Activated effector memory CD4-positive, alpha-beta T cell treated with Interleukin-2 at 50 U/mL for 16 hours (primary cell): Measurements from ENCODE around the gene SUFU.
A peak's percentile ranks its signal among the peaks of the same experiment; 100 is the strongest.

Experiments
- DNase-seq: peaks from one replicate; pipeline ENCODE4 v3.0.0-alpha.2; 2020

SUFU gene

DNA sequence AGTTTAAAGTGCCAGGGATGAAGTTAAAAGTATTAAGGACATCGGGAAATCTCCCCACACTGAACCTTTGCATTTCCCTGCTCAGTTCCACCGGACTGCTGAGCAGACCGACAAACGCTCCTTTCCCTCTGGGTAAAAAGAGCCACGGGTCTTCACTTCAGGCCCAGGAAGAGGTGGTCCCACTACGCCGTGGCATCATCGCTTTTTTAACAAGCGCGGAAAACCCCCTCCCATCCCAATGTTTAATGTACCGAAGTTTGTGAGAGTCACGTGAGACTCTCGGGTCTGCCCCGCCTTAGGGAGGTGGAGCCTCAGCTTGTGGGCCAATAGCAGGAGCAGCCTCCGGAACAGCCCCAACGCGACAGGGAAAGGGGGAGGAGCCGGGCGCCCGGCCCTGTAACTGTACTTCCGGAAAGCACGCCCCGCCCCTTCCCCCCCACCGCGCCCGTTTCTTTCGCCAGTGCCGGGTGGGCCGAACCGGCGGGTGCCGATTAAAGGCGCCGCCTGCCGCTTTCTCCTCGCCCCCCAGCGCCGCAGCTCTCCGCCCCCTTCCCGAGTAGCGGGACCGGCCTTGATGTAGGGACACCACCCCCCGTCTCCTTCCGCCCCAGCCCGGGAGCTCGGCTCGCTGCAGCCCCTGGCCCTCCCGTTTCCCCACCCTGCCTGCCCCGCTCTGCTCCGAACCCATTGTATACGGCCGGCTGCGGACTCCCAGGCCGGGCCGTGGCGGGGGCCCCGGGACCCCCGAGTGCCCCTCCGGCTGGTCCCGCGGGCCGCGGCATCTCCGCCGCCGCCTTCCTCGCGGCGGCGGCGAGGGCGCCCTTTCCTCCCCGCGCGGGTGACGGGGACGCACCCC lies 138.3 kb downstream of the SUFU start:
- peak; percentile 95 for DNase-seq

DNA sequence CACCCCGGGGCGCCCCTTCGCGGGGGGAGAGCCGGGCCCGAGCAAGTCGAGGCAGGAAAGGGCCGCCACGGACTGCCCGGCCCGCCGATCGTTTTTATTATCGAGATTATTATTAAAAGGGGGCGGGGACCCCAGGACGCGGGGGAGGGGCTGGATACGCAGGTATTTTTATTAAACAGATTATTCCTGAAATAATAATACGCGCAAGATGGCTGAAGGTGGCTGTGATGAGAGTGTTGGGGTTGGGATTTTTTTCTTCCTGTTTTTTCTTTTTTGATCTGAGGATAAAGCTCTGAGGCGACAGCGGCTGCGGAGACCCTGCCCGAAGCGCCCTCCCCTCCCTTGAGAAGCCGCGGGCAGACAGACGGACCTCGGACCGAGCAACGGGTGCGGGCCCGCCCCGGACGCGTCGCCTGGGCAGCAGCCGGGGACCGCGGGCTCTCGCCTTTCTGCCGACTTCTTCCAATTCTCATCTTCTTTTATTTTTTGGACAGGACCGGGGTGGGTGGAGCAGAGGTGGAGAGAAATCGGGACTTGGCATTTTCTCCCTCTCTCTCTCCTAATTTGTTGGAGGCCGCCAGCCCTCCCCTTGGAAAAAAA lies 139.1 kb downstream of the SUFU start:
- no peak for DNase-seq

DNA sequence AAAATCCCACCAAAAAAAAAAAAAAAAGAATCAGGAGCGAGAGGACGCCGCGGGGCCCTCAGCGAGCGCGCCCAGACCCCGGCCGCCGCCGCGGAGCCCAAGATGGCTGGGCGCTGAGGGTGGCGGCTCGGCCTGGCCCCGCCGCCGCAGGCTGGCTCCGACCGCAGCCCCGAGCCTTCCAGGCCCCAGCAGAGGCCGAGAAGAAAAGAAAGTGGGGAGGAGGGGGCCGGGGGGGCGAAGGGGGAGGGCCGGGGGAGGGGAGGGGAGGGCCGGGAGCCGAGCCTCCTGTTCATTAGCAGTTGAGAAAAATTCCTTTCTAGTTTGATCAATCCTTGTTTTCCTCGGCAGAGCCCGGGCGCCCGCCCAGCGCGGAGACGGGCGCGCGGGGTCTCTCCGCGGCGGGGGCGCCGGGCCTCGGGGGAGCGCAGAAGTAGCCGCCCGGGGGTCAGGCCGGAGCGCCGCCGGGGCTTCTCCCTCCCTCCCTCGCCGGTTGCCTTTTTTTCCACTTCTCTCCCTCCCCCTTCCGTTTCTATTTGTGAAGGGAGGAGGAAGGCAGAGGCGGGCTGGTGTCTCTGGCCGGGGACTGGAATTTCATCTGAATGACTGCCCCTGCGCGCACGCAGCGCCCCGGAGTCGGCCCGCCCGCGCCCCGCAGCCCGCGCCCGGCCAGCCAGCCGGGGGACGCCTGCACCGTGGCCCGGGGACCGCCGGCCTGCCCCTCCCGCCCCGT lies 139.7 kb downstream of the SUFU start:
- no peak for DNase-seq

DNA sequence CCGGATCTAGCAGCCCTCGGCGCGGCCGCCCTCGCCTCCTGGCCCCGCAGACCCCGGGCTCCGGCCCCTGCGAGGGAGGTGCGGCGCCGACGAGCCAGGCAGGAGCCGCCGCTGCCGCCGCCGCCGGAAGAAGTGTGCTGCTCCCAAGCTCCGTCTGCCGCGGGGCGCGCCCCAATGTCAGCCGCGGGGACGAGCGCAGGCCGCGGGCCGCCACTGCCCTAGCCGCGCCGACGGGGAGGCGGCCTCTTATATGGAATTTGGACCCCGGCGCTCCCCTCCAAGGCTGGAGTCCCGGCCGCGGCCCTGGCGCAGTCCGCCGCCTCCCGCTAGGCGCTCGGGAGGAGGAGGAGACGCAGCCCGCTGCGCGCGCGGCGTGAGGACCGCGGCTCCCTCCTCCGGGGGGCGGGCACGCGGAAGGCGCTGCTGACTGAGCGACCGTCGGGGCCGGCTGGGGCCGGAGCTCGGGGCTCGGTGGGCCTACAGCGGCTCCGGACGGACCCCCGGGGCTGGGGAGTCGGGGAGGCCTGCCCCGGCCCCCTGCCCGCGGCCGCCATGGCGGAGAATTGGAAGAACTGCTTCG lies 140.4 kb downstream of the SUFU start, which contains the start of gene TRIM8:
Gene TRIM8 (plus strand): TSS at position 414 of the 580 bp plus-strand sequence. CDS start 139 bp downstream, at position 553.
- DNase-seq = peak; percentile 54

DNA sequence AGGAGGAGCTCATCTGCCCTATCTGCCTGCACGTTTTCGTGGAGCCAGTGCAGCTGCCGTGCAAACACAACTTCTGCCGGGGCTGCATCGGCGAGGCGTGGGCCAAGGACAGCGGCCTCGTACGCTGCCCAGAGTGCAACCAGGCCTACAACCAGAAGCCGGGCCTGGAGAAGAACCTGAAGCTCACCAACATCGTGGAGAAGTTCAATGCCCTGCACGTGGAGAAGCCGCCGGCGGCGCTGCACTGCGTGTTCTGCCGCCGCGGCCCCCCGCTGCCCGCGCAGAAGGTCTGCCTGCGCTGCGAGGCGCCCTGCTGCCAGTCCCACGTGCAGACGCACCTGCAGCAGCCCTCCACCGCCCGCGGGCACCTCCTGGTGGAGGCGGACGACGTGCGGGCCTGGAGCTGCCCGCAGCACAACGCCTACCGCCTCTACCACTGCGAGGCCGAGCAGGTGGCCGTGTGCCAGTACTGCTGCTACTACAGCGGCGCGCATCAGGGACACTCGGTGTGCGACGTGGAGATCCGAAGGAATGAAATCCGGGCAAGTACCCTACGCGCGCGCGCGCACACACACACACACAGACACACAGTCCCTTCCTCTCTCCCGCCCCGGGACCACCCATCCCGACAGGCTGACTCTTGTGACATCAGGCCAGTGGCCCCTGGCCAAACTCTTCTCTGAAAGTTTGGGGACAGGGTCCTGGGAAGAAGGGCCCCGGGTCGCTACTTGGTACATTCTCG lies 141.0 kb downstream of the SUFU start:
- peak; percentile 76 for DNase-seq

DNA sequence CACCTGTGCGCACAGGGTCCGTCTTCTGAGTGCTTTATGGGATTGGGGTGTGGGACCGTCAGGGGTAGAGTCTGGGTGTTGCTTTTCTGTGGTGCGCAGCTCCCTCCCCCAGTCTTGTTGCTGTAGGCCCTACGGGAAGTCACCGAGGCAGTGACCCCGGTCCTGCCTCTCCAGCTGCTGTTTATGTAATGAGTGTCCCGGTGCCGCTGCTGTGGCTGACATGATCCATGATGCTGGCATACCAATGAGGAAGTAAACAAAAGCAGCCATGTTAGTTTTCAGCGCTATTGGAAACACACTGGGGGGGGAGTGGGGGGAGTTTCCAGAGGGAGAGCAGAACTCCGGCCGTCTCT lies 141.6 kb downstream of the SUFU start:
- peak; percentile 41 for DNase-seq

DNA sequence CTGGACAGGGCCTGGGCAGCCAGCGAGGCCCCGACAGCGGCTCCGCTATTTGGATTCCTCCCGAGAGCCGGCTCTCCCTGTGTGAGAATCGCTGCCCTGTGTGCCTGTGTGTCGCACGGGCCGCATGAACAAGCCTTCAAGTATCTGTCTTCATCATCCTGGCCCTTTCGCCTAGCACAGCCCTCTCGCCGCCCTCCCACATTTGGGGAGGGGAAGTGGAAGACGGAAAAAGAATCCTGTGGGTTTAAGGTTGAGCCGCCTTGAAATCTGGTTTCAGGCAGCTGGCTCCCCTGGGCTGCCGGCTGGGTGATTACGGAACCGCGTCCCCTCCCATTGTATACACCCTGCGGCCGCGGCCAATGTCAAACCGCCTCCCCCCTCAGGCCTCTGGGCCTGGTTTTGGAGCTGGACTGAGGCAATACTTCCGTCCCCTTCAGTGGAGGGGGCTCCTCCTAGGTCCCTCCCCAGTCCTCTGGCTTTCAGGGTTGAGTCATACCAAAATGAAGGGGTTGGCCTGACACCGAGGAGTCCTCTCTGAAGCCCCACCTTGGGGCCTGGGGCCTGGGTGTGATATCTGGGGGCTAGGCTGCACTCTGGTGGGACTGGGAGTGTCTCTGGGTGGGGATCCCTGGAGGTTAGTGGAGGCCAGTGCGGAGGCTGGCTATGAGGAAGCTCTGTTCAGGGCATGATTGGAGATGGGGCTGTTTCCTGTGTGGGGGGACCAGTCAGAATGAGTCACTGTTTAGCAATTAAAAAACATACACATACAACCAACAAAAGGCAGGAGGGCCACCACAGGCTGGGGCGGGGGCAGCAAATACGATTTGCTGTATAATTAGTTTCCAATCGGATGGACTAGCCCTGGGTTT lies 142.2 kb downstream of the SUFU start:
- peak; percentile 68 for DNase-seq

DNA sequence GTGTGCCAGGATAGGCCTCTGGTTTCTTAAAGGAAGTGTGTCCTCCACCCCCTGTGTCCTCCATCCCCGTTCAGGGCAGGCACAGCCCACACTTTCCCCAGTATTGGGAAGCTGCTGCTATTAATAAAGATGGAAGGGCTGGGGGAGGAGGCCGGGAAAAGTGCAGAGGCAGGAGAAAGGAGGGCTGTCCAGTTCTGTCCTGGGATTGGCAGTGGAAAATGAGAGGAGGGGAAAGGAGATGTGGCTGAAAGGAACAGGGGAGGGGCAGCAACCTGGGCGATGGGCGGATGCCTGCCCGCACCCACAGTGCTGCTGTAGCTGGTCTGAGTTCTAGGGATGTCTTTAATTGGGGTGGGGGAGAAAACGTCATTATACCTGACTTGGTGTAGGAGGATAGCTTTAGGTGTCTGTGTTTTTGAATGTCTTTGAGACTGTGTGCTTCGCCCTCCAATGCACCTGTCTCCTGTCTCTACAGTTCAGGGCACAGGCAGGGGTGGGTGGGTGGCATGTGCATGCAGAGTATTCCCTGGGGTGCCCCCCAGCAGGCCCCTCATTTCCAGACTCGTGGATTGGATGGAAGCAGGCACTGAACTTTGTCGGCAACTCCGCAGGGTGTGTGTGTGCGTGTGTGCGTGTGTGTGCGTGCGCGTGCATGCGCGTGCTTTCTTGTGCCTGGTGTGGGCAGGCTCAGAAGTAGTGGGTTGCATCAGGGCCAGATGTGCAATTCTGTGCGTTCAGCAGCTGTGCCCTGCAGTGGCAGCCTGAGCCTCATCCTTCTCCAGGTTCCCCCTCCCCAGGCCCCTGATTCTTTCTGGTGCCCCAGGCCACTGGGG lies 143.1 kb downstream of the SUFU start:
- peak; percentile 47 for DNase-seq

DNA sequence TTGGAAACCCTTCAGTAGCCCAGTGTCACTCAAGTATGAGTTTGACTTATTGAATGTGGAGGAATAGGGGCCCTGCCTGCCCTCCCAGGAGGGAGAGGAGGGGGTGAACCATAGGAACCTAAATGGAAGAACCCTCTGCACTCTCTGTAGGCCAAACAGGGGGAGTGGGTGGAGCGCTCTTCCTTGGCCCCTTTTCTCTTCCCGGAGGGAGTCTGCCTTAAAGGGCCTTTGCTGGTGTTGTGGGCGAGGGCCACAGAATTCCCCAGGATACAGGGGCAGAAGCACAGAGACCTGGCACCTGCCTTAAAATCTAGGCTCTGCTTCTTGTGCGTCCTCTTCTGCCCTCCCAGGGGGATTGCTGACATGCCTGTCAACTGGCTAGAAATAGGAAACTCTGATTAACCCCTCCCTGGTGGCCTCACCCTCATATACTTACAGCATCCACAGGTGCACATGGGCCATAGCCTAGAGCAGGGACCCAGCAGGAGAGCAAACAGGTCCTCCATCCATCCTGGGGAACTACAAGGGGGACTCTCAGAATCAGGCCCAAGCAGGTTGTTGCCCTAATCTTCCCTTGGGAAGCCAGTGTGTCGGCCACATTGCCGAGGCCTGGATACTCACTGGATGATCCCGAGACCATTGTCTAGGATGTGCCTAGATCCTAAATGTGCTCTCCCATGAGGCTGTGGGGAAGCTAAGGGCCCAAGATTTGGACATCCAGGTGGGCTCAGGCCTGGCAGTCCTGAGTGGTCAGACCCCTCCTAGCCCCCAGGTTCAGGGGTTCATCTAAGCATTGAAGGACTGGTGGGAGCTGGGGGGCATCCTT lies 143.9 kb downstream of the SUFU start:
- no peak for DNase-seq

DNA sequence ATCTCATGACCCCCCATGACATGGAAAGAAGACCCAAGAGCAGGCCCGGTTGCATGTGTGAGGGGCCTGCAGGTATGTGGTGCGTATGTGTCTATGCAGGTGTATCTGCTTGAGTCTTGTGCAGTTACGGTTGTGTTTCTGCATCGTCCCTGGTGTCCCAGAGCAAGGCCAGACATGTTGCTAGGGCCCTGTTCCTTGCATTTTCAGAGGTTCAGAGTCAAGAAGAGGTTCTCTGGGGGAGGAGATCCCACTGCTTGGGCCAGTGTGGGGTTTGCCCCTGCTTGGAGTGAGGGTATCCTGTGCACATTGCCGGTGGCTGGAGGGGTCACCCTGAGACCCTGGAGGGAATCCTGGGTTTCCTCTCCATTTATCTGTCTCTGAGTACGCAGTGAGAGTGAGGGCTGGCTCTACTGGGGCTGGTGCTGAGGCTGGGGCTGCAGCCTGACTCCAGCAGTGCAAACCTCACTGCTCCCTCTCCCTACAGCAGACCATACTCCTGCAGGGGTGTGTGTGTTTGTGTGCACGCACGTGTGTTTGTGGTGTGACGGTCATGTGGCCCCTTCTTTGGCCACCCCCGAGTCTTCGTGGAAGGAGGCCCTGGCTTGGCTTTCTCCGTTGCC lies 144.6 kb downstream of the SUFU start:
- no peak for DNase-seq

DNA sequence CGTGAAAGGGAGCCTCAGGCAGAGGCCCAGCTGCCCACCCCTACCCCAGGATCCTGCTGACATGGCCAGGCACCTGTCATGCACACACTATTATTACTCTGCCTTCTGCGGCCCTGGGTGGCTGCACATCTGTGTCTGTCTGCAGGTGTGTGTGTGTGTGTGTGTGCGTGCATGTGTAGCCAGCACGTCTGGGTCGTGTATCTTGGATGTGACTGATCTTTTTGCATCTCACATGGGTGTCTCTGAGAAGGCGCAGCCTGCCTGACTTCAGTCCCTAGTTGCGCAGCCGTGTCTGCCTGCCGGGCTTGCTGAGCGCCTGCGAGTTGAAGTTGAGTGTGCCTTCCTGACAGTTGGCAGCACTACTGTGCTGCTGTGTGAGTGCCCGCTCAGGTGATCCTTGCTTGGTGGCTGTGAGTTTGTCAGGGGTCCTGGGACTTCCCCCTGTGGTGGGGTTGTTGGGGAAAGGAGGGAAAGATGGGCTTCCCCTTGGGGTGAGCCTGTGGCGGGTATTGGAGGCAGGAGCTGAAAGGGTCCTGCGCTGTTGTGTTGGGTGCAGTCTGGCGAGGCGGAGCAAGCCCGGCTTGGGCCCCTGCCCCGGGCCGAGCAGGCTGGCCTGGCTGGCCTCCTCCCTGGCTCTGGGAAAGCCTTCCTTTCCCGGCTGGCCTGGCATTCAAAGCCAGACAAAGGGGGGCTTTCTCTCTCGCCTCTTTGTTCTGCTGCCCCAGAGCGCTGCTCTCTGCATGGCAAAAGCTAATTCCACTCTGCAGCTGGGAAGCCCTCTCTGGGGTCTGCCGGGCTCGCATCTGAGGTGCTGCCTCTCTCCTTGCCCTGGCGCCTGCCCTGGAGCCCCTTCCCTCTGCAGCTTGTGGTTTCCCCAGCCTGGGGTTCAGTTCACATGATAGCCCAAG lies 145.4 kb downstream of the SUFU start:
- no peak for DNase-seq

DNA sequence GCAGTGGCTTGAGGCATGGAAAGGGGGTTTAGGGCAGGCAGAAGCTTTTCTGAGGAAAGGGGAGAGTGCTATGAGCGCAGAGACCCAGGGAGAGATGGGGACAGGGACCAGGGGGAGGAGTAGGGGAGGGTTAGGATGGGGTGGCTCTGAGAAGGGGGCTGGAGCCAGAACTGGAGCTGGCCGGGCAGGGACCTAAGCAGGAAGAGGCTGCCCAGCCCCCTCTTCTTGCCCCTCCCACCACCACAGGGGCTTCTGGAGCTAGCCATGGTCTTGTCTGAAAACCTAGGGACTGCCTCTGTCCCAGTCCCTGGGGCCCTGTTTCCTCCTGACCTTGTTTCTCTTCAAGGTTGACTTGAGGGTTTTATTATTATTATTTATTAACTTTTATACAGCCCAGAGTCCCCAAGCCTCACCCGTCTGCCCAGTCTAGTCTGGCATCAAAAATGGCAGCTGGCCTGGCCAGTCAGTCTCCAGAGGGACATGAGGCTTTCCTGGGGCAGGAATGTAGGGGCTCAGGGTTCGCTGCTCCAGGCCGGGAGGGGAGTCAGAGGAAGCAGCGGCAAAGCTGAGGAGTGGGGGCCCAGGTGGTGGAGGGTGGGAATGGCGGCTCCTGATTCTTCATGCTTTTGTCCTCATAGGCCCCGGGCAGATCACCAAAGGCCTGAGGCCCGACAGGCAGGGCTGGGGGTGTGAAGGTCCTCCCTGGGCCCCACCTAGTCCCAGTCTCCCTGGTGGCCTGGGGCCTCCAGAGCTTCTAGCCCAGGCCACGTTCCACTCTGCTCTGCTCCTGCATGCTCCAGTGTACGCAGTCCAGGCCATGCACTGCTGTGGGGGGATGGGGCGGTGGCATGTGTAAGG lies 146.3 kb downstream of the SUFU start:
- no peak for DNase-seq

DNA sequence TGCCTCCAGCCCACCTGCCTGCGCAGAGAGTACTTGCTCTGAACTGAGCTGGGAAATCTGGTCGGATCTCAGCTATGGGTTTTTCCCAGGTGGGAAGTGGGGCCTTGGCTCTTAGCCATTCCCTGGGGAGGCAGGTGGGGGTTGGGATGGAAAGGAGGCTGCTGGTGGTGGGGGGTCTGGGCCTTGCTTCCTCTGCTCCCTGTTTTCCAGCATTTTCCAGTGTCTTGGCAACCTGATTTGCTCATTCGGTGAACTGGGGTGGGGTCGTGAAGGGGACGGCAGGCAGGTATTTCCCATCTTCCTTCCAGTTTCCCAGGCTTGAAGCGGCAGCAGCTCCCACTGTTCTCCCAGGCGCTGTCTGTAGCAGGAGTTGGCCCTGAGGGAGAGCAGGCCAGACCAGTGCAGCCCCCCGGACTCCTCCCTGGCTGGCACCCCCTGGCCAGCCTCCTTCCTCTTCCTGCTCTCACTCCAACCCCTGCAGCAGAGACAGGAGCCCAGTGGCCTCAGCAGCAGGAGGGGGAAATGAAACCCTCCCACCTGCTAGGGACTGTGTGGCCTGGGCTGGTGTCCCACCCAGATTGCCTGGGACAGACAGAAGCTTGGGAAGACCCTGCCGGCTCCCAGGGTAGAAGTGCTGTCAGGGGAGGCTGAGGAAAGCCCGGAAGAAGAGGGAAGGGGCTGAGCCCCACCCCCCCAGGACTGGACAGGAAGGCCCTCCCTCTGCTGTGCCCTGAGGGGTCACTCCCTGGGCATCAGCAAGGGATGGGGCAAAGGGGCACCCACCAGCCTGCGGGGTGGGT lies 147.1 kb downstream of the SUFU start:
- no peak for DNase-seq

DNA sequence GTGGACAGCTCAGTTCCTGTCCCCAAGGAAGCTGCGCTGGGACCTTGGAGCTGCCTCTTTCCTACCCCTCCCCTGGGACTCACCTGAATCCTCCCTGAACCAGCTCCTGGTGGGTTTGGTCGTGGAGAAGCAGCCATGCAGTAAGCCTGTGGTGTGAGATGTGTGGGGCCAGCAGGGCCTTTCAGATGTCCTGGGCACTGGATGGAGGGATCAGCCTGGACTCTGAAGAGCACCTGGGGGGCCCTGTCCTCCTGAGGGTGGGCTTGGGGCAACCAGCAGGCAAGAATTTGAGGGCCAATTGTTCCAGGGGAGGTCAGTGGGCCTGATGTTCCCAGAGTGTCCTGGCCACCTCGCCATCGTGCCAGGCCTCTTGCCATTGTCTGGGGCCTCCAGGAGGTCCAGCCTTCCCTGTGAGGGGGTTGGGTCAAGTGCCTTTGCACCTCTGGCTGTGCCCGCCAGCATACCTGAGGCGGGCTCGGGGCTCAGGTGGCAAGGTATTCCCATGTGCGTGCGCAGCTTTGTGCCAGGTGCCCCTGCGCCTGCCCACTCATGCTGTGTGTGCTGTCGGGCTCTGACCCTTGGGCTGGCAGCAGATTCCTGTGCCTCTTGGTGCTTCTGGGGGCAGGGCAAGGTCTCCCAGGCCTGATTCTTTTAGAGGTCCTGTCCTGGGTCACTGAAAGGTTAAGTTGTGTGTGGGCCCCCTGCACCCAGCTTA lies 147.8 kb downstream of the SUFU start:
- DNase-seq = no peak

DNA sequence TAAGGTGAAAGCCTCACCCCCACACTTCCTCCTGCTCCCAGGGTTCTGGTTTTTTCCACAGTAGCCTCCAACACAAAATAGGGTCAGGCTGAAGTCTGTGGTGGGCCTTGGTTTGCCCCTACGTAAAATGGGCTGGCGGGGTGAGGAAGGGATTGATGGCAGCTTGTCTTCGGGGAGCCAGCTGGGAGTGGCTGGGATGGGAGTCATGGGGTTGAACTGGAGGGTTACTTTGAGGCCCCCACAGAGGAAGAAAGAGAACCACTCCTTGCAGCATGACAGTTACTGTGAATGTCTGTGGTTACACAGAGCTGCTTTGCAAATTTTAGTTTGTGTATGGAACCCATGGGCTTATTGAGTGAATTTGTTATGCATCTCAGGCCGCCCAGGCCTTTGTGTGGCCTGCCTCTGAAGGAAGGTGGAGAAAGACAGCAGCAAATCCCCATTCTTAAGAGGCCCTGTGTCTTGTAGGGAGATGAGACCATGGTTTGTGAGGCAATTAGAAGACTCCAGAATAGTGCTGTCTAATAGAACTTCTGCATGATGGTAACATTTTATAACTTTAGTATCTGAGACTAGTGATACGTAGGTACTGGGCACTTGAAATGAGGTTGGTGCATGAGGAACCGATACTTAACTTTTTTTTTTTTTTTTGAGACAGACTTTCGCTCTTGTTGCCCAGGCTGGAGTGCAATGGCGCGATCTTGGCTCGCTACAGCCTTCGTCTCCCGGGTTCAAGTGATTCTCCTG lies 148.6 kb downstream of the SUFU start:
- DNase-seq = no peak
